ENCODE results near the gene RIPK3.
"Not testable (repeated sequence)": the region's sequence is repeated elsewhere in the genome, so short reads cannot be mapped to it uniquely, and the experiment has no call there.

GRCh38 chr14:24354482-24354825, 14.7 kb upstream of the RIPK3 start:
- not testable (repeated sequence) for TF ChIP-seq CTCF, POLR2A (IDR thresholded peaks at IDR 0.05)

Data from Peyer's patch (tissue), 4 donors.